Stimulated activated CD4-positive, alpha-beta T cell treated with anti-CD3 and anti-CD28 coated beads, TNF-alpha, amount 100 ng/mL, for 1 hour (primary cell): ENCODE data around the gene DEFB121.
"Not testable (repeated sequence)": the region's sequence is repeated elsewhere in the genome, so short reads cannot be mapped to it uniquely, and the experiment has no call there.

Source experiments
- DNase-seq, 3 donors: peaks; one replicate each; pipeline ENCODE4 v3.0.0-alpha.2; 2020; ENCODE audit warnings: low read depth in 3 of 3, low spot score in 1 of 3

DEFB121 gene, protein sequence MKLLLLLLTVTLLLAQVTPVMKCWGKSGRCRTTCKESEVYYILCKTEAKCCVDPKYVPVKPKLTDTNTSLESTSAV

DNA sequence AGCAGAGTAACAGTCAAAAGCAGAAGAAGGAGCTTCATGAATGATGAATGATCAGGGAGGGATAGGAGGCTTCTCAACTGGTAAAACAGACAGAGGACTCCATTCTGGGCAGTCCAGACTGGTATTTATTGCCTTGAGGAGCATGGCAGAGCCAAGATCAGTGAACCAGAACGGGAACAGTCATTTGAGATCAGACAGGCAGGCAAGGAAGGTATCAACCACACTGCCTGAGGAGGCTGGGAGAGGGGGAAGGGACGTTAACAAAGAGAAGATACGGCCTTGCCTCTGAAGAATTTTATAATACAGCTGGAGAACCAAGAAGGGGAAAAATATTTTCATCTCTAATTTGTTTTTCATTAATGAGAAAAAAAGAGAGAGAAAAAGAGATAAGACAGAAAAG, at the start of gene DEFB121:
Gene DEFB121, minus strand, starts transcription at position 101 of the 400 bp plus-strand sequence. Its CDS starts 63 bp downstream, at position 38.
- DNase-seq: no peak

DNA sequence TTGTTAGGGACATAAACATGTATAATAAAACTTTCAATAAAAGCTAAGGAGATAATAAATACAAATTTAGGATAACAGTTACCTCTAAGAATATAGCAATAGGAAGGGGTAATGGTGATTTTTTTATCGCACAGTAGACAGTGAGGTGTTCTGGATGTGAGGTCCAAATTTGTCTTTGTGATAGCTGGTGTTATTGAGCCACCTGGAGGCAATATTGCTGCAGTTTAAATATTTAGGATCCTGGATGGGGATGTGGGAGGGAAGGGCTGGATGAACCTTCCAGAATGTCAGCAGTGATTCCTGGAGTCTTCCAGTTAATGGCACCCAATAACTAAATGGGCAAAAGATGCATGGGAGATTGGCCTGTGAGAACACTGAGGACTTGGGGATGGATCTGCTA, 48.3 kb upstream of the DEFB121 start:
- DNase-seq: no peak

DNA sequence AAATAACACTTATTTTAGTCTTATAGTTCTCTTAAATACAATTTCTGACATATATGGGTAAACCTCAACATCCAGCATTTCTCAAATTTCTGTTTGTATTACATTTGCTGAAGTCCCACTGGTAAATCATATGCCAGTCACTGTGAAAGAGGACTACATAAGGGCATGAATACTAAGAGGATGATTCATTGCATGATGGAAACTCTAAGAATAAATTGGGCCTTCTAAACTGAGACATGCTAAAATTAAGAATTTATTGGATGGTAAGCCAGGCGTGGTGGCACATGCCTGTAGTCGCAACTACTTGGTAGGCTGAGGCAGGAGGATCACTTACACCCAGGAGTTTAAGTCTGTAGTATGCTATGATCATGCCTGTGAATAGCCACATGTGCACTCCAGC, 46.6 kb upstream of the DEFB121 start:
- DNase-seq: no peak

DNA sequence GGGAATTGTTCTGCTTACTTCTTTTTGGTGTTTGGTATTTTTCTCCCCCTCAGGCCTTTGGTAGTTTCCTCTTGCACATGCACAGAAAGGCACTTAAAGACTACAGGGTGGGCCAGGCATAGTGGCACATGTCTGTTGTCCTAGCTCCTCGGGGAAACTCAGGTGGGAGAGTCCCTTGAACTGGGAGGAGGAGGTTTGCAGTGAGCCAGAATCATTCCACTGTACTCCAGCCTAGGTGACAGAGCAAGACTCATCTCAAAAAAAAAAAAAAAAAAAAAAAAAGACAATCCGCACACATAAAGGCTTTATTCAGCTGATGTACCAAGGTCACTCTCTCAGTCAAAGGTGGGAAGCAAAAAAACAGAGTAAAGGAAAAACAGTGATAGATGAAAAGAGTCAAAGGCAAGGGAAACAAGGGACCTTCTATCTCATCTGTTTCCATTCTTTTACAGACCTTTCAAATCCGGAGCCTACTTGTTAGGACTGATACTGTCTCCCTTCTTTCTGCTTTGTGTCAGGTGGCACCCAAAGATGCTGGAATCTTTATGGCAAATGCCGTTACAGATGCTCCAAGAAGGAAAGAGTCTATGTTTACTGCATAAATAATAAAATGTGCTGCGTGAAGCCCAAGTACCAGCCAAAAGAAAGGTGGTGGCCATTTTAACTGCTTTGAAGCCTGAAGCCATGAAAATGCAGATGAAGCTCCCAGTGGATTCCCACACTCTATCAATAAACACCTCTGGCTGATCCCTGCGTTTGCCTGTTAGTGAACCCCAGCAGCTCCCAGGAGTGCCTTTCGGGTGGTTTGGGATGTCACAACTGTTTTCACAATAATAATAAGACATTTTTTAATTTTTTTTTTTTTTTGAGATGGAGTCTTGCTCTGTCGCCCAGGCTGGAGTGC, 43.7 kb upstream of the DEFB121 start:
- no peak for DNase-seq

DNA sequence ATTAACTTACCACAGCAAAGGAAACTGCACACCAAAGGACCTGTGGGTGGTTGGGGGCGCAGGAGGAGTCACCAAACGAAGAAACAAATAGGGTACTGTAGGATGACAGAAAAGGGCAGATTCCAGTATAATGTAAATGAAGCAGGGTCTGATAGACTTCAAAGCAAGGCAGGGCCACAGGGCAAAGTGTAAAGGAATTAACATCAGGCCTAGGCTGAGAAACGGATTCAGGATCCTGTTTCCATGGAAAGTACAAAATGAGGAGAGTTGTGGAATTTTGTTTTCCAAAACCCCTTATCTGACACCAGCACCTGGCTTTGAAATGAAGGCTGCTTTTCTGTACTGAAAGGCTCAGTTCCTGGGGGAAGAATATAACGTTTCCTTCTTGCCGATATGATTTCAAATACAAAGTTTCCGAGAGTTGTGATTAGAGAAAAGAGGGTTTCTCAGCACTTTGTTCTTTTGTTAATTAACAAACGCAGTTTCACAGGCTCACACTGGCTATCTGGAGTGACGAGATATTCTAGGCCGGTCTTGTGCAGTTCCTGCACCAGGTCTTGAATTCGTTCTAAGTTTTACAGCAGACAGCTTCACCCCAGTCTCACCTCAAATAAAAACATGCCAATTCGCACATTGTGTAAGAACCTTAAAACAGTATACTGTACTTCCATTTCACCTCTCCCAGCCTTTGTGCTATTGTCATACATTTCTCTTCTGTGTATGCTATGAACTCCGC, 40.2 kb upstream of the DEFB121 start:
- no peak for DNase-seq

DNA sequence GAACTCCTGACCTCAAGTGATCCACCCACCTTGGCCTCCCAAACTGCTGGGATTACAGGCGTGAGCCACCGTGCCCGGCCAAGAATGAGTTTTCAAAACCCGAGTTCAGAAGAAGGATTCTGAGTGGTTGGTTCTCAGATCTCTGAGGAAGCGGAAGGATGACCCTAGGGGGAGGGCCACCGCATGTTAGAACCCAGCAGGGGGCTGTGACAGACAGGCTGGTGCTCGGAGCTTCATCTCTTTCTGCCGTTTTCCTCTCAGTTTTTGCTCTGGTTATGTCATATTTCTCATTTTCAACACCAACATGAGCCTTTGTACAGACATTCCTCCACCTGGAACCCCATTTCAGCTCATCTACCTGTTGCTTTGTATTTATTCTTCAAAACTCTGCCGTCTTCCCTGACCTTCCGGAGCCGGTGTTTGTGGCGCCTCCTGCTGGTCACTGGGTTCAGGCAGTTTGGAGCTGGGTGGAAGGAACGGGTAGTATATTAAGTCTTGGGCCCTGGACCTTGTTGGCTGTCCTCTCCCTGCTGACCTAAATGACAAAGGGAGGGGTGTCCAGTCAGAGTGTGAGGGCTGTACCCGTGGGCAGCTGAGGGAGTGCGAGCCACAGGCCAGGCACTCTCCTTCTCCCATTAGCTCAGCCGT, 34.1 kb upstream of the DEFB121 start, which contains the start of gene DEFB123:
Gene DEFB123, plus strand, starts transcription at position 621 of the 648 bp plus-strand sequence. CDS start 67 bp downstream, outside the sequence.
- no peak for DNase-seq

DNA sequence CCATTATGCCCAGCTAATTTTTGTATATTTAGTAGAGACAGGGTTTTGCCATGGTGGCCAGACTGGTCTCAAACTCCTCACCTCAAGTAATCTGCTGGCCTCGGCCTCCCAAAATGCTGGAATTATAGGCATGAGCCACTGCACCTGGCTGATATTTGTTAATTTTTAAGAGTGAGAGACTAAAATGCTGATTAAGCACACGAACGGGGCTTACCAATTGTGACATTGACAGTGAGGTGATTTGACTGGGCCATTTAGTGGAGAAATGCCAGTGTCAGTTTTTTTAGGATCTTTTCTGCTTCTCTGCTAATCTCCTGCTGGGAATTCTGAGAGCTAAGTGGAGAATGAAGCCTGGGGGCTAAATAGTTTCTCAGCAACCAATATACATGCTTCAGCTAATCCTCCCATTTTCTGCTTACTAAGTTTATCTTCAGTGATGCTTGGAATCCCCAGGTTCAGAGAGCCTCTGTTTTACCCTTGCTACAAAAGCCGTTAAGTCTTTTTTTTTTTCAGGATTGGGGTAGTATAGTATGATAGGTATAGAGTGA, 24.6 kb upstream of the DEFB121 start:
- DNase-seq: no peak

DNA sequence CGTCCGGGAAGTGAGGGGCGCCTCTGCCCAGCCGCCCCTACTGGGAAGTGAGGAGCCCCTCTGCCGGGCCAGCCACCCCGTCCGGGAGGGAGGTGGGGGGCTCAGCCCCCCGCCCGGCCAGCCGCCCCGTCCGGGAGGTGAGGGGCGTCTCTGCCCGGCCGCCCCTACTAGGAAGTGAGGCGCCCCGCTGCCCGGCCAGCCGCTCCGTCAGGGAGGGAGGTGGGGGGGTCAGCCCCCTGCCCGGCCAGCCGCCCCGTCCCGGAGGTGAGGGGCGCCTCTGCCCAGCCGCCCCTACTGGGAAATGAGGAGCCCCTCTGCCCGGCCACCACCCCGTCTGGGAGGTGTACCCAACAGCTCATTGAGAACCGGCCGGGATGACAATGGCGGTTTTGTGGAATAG, 21.6 kb upstream of the DEFB121 start:
- not testable (repeated sequence) for DNase-seq

DNA sequence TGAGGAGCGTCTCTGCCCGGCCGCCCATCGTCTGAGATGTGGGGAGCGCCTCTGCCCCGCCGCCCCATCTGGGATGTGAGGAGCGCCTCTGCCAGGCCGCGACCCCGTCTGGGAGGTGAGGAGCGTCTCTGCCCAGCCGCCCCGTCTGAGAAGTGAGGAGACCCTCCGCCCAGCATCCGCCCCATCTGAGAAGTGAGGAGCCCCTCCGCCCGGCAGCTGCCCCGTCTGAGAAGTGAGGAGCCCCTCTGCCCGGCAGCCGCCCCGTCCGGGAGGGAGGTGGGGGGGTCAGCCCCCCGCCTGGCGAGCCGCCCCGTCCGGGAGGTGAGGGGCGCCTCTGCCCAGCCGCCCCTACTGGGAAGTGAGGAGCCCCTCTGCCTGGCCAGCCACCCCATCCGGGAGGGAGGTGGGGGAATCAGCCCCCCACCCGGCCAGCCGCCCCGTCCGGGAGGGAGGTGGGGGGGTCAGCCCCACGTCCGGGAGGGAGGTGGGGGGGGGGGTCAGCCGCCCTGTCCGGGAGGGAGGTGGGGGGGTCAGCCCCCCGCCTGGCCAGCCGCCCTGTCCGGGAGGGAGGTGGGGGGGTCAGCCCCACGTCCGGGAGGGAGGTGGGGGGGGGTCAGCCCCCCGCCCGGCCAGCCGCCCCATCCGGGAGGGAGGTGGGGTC, 21.0 kb upstream of the DEFB121 start:
- DNase-seq: not testable (repeated sequence)

DNA sequence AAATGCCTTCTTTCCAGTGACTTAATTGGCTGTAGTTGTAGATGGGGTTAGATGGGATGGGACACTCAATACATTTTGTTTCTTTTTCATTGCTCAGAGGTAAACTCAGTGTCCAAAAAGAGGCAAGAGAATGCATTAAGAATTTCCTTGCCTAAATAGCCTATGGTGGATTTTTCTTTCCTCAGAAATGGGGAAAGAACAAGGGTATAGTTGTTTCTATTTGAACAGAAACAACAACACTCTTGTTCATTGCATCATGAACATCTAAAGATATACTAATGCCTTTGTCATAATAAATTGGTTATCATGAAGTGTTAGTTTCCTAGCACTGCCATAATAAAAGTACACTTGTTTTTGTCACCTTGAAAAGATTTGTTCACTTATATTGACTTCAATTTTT, 19.8 kb upstream of the DEFB121 start:
- DNase-seq: no peak

DNA sequence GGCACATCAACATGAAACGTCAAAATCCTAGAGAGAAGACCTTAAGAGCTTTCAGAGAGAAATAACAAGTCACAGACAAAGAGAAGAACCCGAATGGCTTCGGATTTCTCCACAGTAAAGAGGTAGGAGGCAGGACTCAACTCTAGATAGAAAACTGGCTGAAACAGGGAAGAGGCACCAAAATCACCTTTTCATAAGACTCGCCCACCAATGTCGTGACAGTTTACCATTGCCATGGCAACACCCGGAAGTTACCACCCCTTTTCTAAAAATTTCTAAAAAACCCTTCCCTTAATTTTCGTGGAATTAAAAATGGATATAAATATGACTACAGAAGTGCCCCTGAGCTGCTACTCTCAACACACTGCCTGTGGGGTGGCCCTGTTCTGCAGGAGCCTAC, 12.3 kb upstream of the DEFB121 start:
- no peak for DNase-seq

DNA sequence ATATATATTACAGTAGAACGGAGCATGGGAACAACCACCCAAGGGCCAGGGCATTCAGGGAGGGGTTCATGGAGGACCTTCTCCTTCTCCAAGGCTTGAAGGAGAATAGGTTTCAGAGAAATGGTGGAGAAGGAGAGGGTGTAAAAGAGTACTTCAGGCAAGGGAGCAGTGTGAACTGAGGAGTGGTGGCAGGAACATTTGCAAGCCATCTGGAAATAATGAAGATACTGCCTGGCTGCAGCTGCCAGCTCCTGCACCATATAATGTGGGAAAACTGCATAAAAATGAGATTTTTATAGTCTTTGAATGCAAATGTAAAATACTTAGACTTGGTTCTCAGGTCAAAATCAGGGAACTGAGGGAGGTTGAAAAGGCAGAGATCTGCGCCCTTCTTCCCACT, 9.6 kb upstream of the DEFB121 start:
- DNase-seq: no peak

DNA sequence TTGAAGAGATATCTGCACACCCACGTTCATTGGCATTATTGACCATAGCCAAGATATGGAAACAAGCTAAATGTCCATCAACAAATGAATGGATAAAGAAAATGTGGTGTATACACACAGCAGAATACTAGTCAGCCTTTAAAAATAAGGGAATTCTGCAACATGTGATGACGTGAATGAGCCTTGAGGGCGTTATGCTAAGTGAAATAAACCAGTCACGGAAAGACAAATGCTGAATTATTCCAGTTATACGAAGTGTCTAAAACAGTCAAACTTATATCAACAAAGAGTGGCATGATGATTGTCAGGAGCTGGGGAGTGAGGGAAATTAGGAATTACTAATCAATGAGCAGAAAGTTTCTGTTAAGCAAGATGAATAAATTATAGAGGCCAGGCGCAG, 8.4 kb upstream of the DEFB121 start:
- no peak for DNase-seq

DNA sequence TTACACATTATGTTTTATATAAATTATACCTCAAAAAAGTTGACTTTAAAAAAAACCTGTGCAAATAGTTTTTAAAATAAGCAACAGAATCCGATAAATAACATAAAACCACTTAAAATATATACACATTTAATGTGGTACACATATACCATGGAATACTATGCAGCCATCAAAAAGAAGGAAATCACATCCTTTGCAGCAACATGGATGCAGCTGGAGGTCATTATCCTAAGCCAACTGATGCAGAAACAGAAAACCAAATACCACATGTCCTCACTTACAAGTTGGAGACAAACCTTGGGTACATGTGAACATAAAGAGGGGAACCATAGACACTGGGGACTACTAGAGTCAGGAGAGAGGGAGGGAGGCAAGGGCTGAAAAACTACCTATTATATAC, 4.0 kb upstream of the DEFB121 start:
- no peak for DNase-seq

DNA sequence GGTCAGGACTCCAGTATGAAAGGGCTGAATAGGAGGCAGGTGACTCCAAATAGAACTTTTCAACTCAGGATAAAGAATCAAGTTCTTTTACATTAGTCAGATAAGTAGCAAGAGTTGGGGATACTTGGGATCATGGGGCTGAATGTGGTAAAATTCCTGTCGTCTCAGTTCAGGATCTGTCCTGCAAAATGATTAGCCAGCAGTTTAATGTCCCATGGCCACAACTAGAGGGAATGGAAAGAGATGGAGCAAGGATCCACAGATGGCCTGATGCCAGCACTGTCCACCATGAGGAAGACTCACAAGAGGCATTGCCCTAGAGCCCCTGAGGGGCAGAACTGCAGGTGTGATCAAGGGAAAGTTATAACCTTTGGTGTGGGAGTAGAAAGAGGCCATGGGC, 2.1 kb downstream of the DEFB121 start:
- no peak for DNase-seq

DNA sequence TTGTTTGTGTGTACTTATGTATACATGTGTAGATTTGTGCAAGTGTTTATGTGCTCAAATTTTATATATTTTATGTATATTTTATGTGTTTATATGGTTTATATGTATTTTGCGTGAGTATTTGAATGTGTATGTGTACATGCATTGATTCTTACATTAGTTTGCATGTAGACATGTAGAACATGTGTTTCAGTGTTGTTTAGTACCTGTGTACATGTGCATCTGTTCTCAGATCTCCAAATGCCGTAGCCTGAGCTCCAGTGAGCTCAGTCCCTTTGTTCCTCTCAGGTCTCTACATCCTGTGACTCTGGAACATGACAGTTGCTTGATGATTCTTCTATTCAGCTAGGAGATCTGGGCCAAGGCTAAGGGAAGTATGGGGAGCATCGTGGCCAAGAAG, 11.1 kb downstream of the DEFB121 start:
- no peak for DNase-seq

DNA sequence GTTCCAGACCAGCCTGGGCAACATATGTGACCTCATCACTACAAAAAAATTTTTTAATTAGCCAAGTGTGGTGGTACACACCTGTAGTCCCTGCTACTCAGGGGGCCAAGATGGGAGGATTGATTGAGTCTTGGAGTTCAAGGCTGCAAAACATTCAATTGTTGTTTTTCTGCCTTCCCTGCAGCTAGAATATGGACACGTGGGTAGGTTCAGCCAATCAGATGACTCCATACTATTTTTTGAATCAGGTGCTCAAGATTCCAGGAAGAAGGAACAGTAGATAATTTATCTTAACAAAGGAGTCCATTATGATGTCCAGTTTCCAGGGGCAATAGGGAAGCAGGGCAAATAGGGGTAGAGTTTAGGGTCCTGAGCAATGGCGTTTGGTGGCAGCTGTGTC, 13.2 kb downstream of the DEFB121 start:
- no peak for DNase-seq

DNA sequence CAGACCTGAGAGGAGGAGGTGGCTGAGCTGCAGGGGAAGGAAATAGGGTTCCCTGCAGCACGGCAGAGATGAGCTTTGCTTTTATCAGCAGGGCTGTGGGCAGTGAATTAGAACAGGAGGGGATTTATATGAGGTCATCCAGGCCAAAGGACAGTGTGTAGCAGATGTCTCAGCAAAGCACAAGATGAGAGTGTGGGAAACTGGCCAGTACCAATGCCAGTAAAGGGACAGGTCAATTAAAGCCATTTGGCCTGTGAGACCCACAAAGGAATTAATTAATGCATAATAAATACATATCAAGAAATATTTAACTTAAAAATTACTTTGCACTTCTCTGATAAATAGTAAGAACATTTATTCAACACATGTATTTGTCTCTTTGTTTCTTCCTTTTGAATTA, 15.5 kb downstream of the DEFB121 start, which contains the start of gene DEFB119:
Gene DEFB119, minus strand, starts transcription at position 101 of the 400 bp plus-strand sequence. CDS start 107 bp downstream, outside the sequence.
- DNase-seq: no peak

DNA sequence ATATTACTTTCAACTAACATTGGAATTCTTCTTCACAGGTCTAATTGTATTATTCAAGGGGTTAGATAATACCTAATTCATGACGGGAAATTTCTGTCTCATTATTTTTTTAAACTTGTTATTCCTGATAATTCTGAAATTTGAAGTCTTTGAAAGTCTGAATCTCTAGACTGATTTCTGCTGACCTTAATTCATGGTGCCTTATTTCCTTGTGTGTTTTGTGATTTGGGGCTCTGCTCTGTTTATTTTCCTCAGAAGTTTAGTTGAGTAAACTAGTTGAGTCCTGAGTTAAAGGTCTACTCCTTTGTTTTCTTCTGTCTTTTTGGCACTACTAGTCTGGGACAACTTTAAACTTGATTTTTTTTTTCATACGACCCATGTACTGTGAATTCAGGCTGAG, 31.7 kb downstream of the DEFB121 start:
- no peak for DNase-seq

DNA sequence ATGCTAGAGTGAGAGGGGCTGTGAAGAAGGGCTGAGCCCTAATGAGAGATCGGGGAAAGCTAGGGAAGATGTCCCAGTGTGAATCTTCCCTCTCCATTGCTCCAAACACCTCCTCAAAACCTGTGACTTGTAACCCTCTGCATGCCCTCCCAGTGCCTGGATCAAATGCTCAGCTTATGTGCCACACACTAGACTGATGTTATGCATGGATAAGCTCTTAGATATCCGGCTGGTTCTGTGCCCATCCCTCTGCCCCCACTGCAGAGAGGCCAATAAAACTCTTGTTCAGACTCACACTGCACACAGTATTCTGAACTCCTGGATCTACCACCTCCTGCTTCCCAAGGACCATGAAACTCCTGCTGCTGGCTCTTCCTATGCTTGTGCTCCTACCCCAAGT, 37.7 kb downstream of the DEFB121 start, which contains the start of gene DEFB118:
Gene DEFB118, plus strand, starts transcription at position 301 of the 400 bp plus-strand sequence. Its CDS starts 50 bp downstream, at position 351.
- DNase-seq: no peak
